Suprapubic skin (tissue), 4 donors: ENCODE data around the gene NBAS. TPM values are rescaled to one million over a fixed set of nuclear protein-coding genes. Genes with fewer than 3 reads are reported as not detected.

Experiments
- DNase-seq, 2 donors: peaks; one replicate each; pipeline ENCODE4 v3.0.0-alpha.2; 2019; ENCODE audit warnings: low spot score in 2 of 2
- H3K27ac ChIP-seq: fragments of 200-600 bp; sonication (generic); one replicate; pipeline ENCODE4 v1.5.1; 2019
- H3K27me3 ChIP-seq: fragments of 200-600 bp; sonication (generic); one replicate; pipeline ENCODE4 v1.5.1; 2019
- H3K36me3 ChIP-seq: fragments of 200-600 bp; sonication (generic); one replicate; pipeline ENCODE4 v1.5.1; 2019
- H3K4me1 ChIP-seq: fragments of 200-600 bp; sonication (generic); one replicate; pipeline ENCODE4 v1.5.1; 2019
- H3K4me3 ChIP-seq: fragments of 200-600 bp; sonication (generic); one replicate; pipeline ENCODE4 v1.5.1; 2019; ENCODE audit warnings: mild to moderate bottlenecking
- H3K9me3 ChIP-seq: fragments of 200-600 bp; sonication (generic); one replicate; pipeline ENCODE4 v1.5.1; 2019
- CTCF ChIP-seq, 2 donors: fragments of 200-600 bp in 1 of 2; fragments of 450-650 bp in 1 of 2; sonication (generic) in 1 of 2; IDR thresholded peaks; one replicate each; pipeline ENCODE4 v1.5.1; 2016 to 2019; ENCODE audit warnings: antibody characterized with exemption in 2 of 2, mild to moderate bottlenecking in 1 of 2, moderate library complexity in 1 of 2
- EP300 ChIP-seq: sonication (generic); formaldehyde crosslinking; IDR thresholded peaks from one replicate; pipeline ENCODE4 v1.6.1; 2017; ENCODE audit warnings: antibody characterized with exemption
- POLR2A ChIP-seq, 2 donors: fragments of 450-650 bp; IDR thresholded peaks; one replicate each; pipeline ENCODE4 v1.6.1; 2017; ENCODE audit warnings: antibody characterized with exemption in 2 of 2, mild to moderate bottlenecking in 2 of 2, moderate library complexity in 2 of 2
- POLR2AphosphoS5 ChIP-seq, 3 donors: sonication (generic); formaldehyde crosslinking; IDR thresholded peaks; one replicate each; pipeline ENCODE4 v1.6.1; 2017; ENCODE audit warnings: antibody characterized with exemption in 3 of 3
- WGBS: methylation state at CpG from one replicate; pipeline ENCODE4 v1.1.5; 2018; 5-methylcytosine and 5-hydroxymethylcytosine counted together
- total RNA-seq, 4 donors: library from RNA; depleted of rRNA; stranded (reverse); fragments of >200 nt; gene quantifications; one replicate each; pipeline ENCODE4 v1.1.0, GENCODE V29; 2016

The NBAS gene
- total RNA-seq, 4 donors from 2014 or later: 44.4 to 48.4 (median 45.6) TPM

- no peak for TF ChIP-seq EP300
- TF ChIP-seq POLR2A (IDR thresholded peaks at IDR 0.05): no peak
- TF ChIP-seq CTCF (IDR thresholded peaks at IDR 0.05): no peak
- TF ChIP-seq POLR2AphosphoS5 (IDR thresholded peaks at IDR 0.05): no peak
- no peaks in the 10 kb centered on the region for H3K4me1 ChIP-seq
- H3K9me3 ChIP-seq: no peaks in the 10 kb centered on the region
- DNase-seq: no peak
- H3K27me3 ChIP-seq: no peaks in the 10 kb centered on the region
- 95% methylated on average over 2 of the region's 2 CpGs for WGBS
- no peak overlapping the region for H3K27ac ChIP-seq
- H3K36me3 ChIP-seq: no peaks in the 10 kb centered on the region
- H3K4me3 ChIP-seq: no peak overlapping the region
These were observed 124.9 kb downstream of the NBAS start for GRCh38 chr2:15436195-15436594.

DNA sequence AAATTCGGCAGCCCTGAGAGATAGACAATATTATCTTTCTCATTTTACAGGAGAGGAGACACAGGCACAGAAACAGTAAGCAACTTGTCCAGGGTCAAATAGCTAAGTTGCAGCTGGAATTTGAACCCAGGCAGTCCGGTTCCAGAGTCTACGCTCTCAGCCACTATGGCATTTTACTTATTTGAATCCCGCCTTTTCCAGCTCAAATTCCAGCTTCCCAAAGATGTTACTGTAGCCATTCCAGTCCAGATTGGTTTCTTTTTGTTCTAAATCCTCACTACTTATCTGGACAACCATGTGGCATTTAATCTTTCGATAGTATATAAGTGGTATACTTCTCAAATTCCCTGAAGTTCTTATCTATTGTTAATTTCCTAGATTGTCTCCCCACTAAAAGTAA is 125.7 kb downstream of the NBAS start:
- no peaks in the 10 kb centered on the region for H3K9me3 ChIP-seq
- no peaks in the 10 kb centered on the region for H3K27me3 ChIP-seq
- H3K27ac ChIP-seq: no peak overlapping the region
- TF ChIP-seq POLR2AphosphoS5 (IDR thresholded peaks at IDR 0.05) (no peak), POLR2A (IDR thresholded peaks at IDR 0.05) (no peak), CTCF (IDR thresholded peaks at IDR 0.05) (no peak), EP300 (no peak)
- H3K4me3 ChIP-seq: no peak overlapping the region
- no peaks in the 10 kb centered on the region for H3K4me1 ChIP-seq
- 78% methylated on average over 5 of the region's 5 CpGs for WGBS
- no peaks in the 10 kb centered on the region for H3K36me3 ChIP-seq
- no peak for DNase-seq

DNA sequence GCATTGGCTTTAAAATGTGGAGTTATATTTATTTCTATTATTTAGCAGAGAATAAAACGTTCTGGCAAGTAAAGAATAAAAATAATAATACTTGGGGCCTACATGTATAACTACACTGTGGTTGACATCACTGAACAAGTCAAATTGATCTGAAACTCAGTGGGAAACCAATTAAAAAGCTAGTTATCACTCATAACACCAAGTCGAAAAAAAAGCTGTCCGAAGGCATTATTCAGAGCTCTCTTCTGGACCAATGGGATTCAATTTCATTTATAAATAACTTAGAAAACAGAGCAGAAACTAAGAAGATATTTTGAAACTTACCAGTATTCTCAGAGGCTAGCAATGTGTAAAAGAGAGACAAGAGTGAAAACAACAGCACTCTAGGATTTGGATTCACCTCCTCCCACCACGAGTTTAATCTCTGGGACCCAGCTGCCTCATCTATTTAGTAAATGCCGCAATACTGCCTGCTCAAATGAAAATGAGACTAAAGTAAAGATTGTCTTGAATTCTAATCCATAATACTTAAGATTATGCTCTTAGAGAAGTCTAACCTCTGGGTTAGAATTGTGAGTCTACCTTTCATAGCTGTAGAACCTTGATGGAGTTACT is 128.4 kb downstream of the NBAS start:
- WGBS: 90% methylated on average over 5 of the region's 5 CpGs
- Histone ChIP-seq H3K36me3 (no peaks in the 10 kb centered on the region), H3K9me3 (no peaks in the 10 kb centered on the region), H3K4me3 (no peak overlapping the region), H3K27ac (no peak overlapping the region), H3K4me1 (no peaks in the 10 kb centered on the region), H3K27me3 (no peaks in the 10 kb centered on the region)
- no peak for DNase-seq
- TF ChIP-seq POLR2A (IDR thresholded peaks at IDR 0.05) (no peak), EP300 (no peak), CTCF (IDR thresholded peaks at IDR 0.05) (no peak), POLR2AphosphoS5 (IDR thresholded peaks at IDR 0.05) (no peak)

- Histone ChIP-seq H3K4me3 (no peak overlapping the region), H3K9me3 (no peaks in the 10 kb centered on the region), H3K4me1 (no peaks in the 10 kb centered on the region), H3K27ac (no peak overlapping the region), H3K27me3 (no peaks in the 10 kb centered on the region), H3K36me3 (peaks cover 3% of the 10 kb centered on the region)
- no peak for DNase-seq
- TF ChIP-seq POLR2A (IDR thresholded peaks at IDR 0.05): no peak
- TF ChIP-seq POLR2AphosphoS5 (IDR thresholded peaks at IDR 0.05): no peak
- WGBS: 93% methylated on average over 1 of the region's 1 CpG
These were observed 132.1 kb downstream of the NBAS start for GRCh38 chr2:15429032-15429431.

GRCh38 chr2:15427987-15428386 is 133.1 kb downstream of the NBAS start:
- H3K27me3 ChIP-seq: no peaks in the 10 kb centered on the region
- H3K27ac ChIP-seq: no peak overlapping the region
- no peaks in the 10 kb centered on the region for H3K4me1 ChIP-seq
- DNase-seq: no peak
- no peak for TF ChIP-seq POLR2A (IDR thresholded peaks at IDR 0.05)
- TF ChIP-seq EP300: no peak
- TF ChIP-seq CTCF (IDR thresholded peaks at IDR 0.05): no peak
- TF ChIP-seq POLR2AphosphoS5 (IDR thresholded peaks at IDR 0.05): no peak
- peaks cover 11% of the 10 kb centered on the region for H3K36me3 ChIP-seq
- no peaks in the 10 kb centered on the region for H3K9me3 ChIP-seq
- H3K4me3 ChIP-seq: no peak overlapping the region

DNA sequence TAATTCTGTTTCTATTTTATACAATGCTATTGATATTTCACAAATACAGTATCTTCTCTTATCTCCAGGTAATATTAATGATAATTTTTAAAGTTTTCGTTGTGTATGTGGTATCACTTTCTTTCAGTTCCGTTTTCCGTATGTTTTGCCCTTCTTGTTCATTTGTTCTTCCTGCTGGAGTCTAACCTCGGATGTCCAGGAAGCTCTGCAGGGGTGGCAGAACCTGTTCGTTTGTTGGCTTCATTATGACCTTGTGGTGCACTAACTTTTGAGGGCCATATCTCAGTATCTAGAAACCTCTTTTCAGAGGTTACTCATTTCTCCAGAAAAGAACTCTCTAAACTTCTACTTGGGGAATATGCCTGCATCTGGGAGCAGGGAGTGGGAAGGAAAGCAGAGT is 134.5 kb downstream of the NBAS start:
- no peak overlapping the region for H3K4me3 ChIP-seq
- peaks cover 11% of the 10 kb centered on the region for H3K36me3 ChIP-seq
- TF ChIP-seq EP300 (no peak), POLR2A (IDR thresholded peaks at IDR 0.05) (no peak), CTCF (IDR thresholded peaks at IDR 0.05) (no peak), POLR2AphosphoS5 (IDR thresholded peaks at IDR 0.05) (no peak)
- WGBS: 94% methylated on average over 5 of the region's 5 CpGs
- no peaks in the 10 kb centered on the region for H3K27me3 ChIP-seq
- no peaks in the 10 kb centered on the region for H3K4me1 ChIP-seq
- DNase-seq: no peak
- H3K27ac ChIP-seq: no peak overlapping the region
- no peaks in the 10 kb centered on the region for H3K9me3 ChIP-seq
